Skeletal muscle tissue (tissue), 4 donors: Measurements from ENCODE around the gene RGS14. TPM values are rescaled to one million over a fixed set of nuclear protein-coding genes. Genes with fewer than 3 reads are reported as not detected.

ENCODE experiments used
- H3K27ac ChIP-seq: one replicate; pipeline ENCODE4 v1.7.0; 2013; ENCODE audit warnings: mild to moderate bottlenecking, low read depth, low read length, inconsistent platforms
- H3K27me3 ChIP-seq, 3 donors: one replicate each; pipeline ENCODE4 v1.7.0; 2013; ENCODE audit warnings: low read length in 3 of 3; ENCODE audit not compliant: control insufficient read depth in 3 of 3, insufficient read depth in 3 of 3
- H3K36me3 ChIP-seq, 3 donors: one replicate each; pipeline ENCODE4 v1.7.0; 2013; ENCODE audit warnings: low read length in 3 of 3; ENCODE audit not compliant: control insufficient read depth in 3 of 3, insufficient read depth in 3 of 3
- H3K4me1 ChIP-seq, 3 donors: one replicate each; pipeline ENCODE4 v1.7.0; 2013; ENCODE audit warnings: low read length in 3 of 3, mild to moderate bottlenecking in 3 of 3; ENCODE audit not compliant: control insufficient read depth in 3 of 3, insufficient read depth in 3 of 3
- H3K4me3 ChIP-seq, 3 donors: one replicate each; pipeline ENCODE4 v1.7.0; 2013; ENCODE audit warnings: low read length in 3 of 3
- H3K9ac ChIP-seq, 3 donors: one replicate each; pipeline ENCODE4 v1.7.0; 2013; ENCODE audit warnings: low read length in 3 of 3, mild to moderate bottlenecking in 3 of 3, moderate library complexity in 2 of 3, low read depth in 1 of 3
- H3K9me3 ChIP-seq, 3 donors: one replicate each; pipeline ENCODE4 v1.7.0; 2013; ENCODE audit warnings: low read length in 3 of 3; ENCODE audit not compliant: control insufficient read depth in 3 of 3
- total RNA-seq: library from RNA; depleted of rRNA; stranded (reverse); fragments of >200 nt; gene quantifications from one replicate; pipeline ENCODE4 v1.2.3, GENCODE V29; 2014
- donor health status: Osteomylitis.

The RGS14 gene
- total RNA-seq, 1 donor from 2014 or later = 12.5 TPM

GRCh38 chr5:177328545-177329231 lies 29.0 kb upstream of the RGS14 start:
- Histone ChIP-seq H3K4me3 (no peak overlapping the region), H3K9me3 (no peaks in the 10 kb centered on the region), H3K9ac (no peak overlapping the region), H3K27me3 (no peaks in the 10 kb centered on the region), H3K27ac (no peak overlapping the region), H3K4me1 (peaks cover 0 to 4% (median 0%) of the 10 kb centered on the region in 3 donors), H3K36me3 (peaks cover 20 to 41% (median 21%) of the 10 kb centered on the region in 3 donors)

GRCh38 chr5:177329883-177330282 lies 27.8 kb upstream of the RGS14 start:
- peaks cover 30 to 53% (median 33%) of the 10 kb centered on the region in 3 donors for H3K36me3 ChIP-seq
- H3K4me3 ChIP-seq = no peak overlapping the region

GRCh38 chr5:177330991-177331842 lies 26.5 kb upstream of the RGS14 start:
- Histone ChIP-seq H3K36me3 (peaks cover 41 to 59% (median 45%) of the 10 kb centered on the region in 3 donors), H3K9ac (peak overlapping the region in 1 of 3 donors; percentile 6), H3K27ac (no peak overlapping the region), H3K4me3 (no peak overlapping the region), H3K9me3 (no peaks in the 10 kb centered on the region), H3K4me1 (peaks cover 0 to 15% (median 14%) of the 10 kb centered on the region in 3 donors), H3K27me3 (no peaks in the 10 kb centered on the region)

More at GRCh38 chr5:177329883-177330282, 27.8 kb upstream of the RGS14 start:
- Histone ChIP-seq H3K27ac (no peak overlapping the region), H3K9ac (no peak overlapping the region), H3K27me3 (no peaks in the 10 kb centered on the region), H3K9me3 (no peaks in the 10 kb centered on the region), H3K4me1 (peaks cover 0 to 4% (median 3%) of the 10 kb centered on the region in 3 donors)

GRCh38 chr5:177332031-177332895 lies 25.5 kb upstream of the RGS14 start:
- H3K36me3 ChIP-seq = peaks cover 51 to 70% (median 55%) of the 10 kb centered on the region in 3 donors

GRCh38 chr5:177332896-177333260 lies 24.8 kb upstream of the RGS14 start:
- H3K9me3 ChIP-seq = no peaks in the 10 kb centered on the region
- H3K27ac ChIP-seq = no peak overlapping the region
- H3K9ac ChIP-seq = no peak overlapping the region
- peaks cover 57 to 74% (median 62%) of the 10 kb centered on the region in 3 donors for H3K36me3 ChIP-seq
- no peak overlapping the region for H3K4me3 ChIP-seq
- no peaks in the 10 kb centered on the region for H3K27me3 ChIP-seq
- peaks cover 0 to 14% (median 12%) of the 10 kb centered on the region in 3 donors for H3K4me1 ChIP-seq

More at GRCh38 chr5:177332031-177332895, 25.5 kb upstream of the RGS14 start:
- no peak overlapping the region for H3K27ac ChIP-seq
- H3K9ac ChIP-seq = no peak overlapping the region
- H3K4me3 ChIP-seq = no peak overlapping the region
- H3K9me3 ChIP-seq = no peaks in the 10 kb centered on the region
- H3K4me1 ChIP-seq = peaks cover 0 to 15% (median 14%) of the 10 kb centered on the region in 3 donors
- no peaks in the 10 kb centered on the region for H3K27me3 ChIP-seq

- H3K36me3 ChIP-seq = peaks cover 63 to 77% (median 67%) of the 10 kb centered on the region in 3 donors
These were observed 24.1 kb upstream of the RGS14 start for GRCh38 chr5:177333420-177334154.

GRCh38 chr5:177334155-177334551 lies 23.6 kb upstream of the RGS14 start:
- Histone ChIP-seq H3K27ac (no peak overlapping the region), H3K4me1 (peaks cover 0 to 14% (median 11%) of the 10 kb centered on the region in 3 donors), H3K9ac (peak overlapping the region in 1 of 3 donors; percentile 16), H3K27me3 (no peaks in the 10 kb centered on the region), H3K4me3 (no peak overlapping the region), H3K36me3 (peaks cover 69 to 83% (median 71%) of the 10 kb centered on the region in 3 donors), H3K9me3 (no peaks in the 10 kb centered on the region)

More at GRCh38 chr5:177333420-177334154, 24.1 kb upstream of the RGS14 start:
- Histone ChIP-seq H3K9me3 (no peaks in the 10 kb centered on the region), H3K4me3 (no peak overlapping the region), H3K27ac (no peak overlapping the region), H3K4me1 (peaks cover 0 to 14% (median 11%) of the 10 kb centered on the region in 3 donors), H3K9ac (peak overlapping the region in 1 of 3 donors; percentile 16), H3K27me3 (no peaks in the 10 kb centered on the region)

GRCh38 chr5:177334781-177335700 lies 22.7 kb upstream of the RGS14 start:
- Histone ChIP-seq H3K27ac (no peak overlapping the region), H3K4me1 (peaks cover 0 to 14% (median 11%) of the 10 kb centered on the region in 3 donors), H3K27me3 (no peaks in the 10 kb centered on the region), H3K9me3 (no peaks in the 10 kb centered on the region), H3K9ac (peak overlapping the region in 2 of 3 donors; percentile 10 to 25), H3K36me3 (peaks cover 69 to 85% (median 71%) of the 10 kb centered on the region in 3 donors), H3K4me3 (no peak overlapping the region)
